HEK293T (cell line): ENCODE results near the gene CASR.

Experiments
- CTCF ChIA-PET: fragments of 350-600 bp; formaldehyde crosslinking; extraction: SDS; loops from one replicate; lab custom pipeline; 2021; ENCODE audit warnings: antibody characterized with exemption, inconsistent platforms; lab: Yijun Ruan, JAX
- POLR2A ChIA-PET: fragments of 350-600 bp; formaldehyde crosslinking; extraction: SDS; loops from one replicate; lab custom pipeline; 2020; ENCODE audit warnings: antibody characterized with exemption, inconsistent platforms; lab: Yijun Ruan, JAX
- DNase-seq: peaks from one replicate; pipeline ENCODE4 v3.0.0; 2012; ENCODE audit warnings: mixed read lengths; ENCODE audit errors: extremely low spot score
- ARNT ChIP-seq: fragments of 450-650 bp; IDR thresholded peaks from 2 replicates; pipeline ENCODE4 v1.6.1; 2017; ENCODE audit warnings: mild to moderate bottlenecking
- BHLHE40 ChIP-seq: fragments of 450-650 bp; IDR thresholded peaks from 2 replicates; pipeline ENCODE4 v1.6.1; 2016; ENCODE audit warnings: mild to moderate bottlenecking, moderate library complexity, borderline replicate concordance
- CTBP1 ChIP-seq: fragments of 450-650 bp; IDR thresholded peaks from 2 replicates; pipeline ENCODE4 v1.6.1; 2016; ENCODE audit warnings: borderline replicate concordance
- ELF4 ChIP-seq: fragments of 450-650 bp; IDR thresholded peaks from 2 replicates; pipeline ENCODE4 v1.6.1; 2017; ENCODE audit warnings: antibody characterized with exemption
- FOXA1 ChIP-seq: fragments of 450-650 bp; IDR thresholded peaks from 2 replicates; pipeline ENCODE4 v1.6.1; 2016; ENCODE audit warnings: mild to moderate bottlenecking
- FOXK2 ChIP-seq: fragments of 450-650 bp; IDR thresholded peaks from 2 replicates; pipeline ENCODE4 v1.6.1; 2016; ENCODE audit warnings: mild to moderate bottlenecking
- FOXM1 ChIP-seq: fragments of 450-650 bp; IDR thresholded peaks from 2 replicates; pipeline ENCODE4 v1.6.1; 2017; ENCODE audit warnings: mild to moderate bottlenecking, borderline replicate concordance
- HDGF ChIP-seq: fragments of 450-650 bp; IDR thresholded peaks from 2 replicates; pipeline ENCODE4 v1.6.1; 2017; ENCODE audit warnings: antibody characterized with exemption, borderline replicate concordance
- L3MBTL2 ChIP-seq: fragments of 450-650 bp; conservative IDR thresholded peaks from 2 replicates; pipeline ENCODE4 v1.6.1; 2016; ENCODE audit warnings: mild to moderate bottlenecking
- LEF1 ChIP-seq: fragments of 450-650 bp; IDR thresholded peaks from 2 replicates; pipeline ENCODE4 v1.6.1; 2017; ENCODE audit warnings: mild to moderate bottlenecking, borderline replicate concordance
- NFRKB ChIP-seq: fragments of 450-650 bp; IDR thresholded peaks from 2 replicates; pipeline ENCODE4 v1.6.1; 2016; ENCODE audit warnings: mild to moderate bottlenecking, moderate library complexity
- SP1 ChIP-seq: fragments of 450-650 bp; IDR thresholded peaks from 2 replicates; pipeline ENCODE4 v1.6.1; 2017
- SUZ12 ChIP-seq: fragments of 450-650 bp; IDR thresholded peaks from 2 replicates; pipeline ENCODE4 v1.6.1; 2016; ENCODE audit warnings: mild to moderate bottlenecking
- TARDBP ChIP-seq: fragments of 450-650 bp; IDR thresholded peaks from 2 replicates; pipeline ENCODE4 v1.6.1; 2016
- ZNF384 ChIP-seq: fragments of 450-650 bp; IDR thresholded peaks from 2 replicates; pipeline ENCODE4 v1.6.1; 2016
- TF ChIP-seq, protein P1 (sequence below): fragments of 450-650 bp; IDR thresholded peaks from 2 replicates; pipeline ENCODE4 v1.6.1; 2016

CASR gene

DNA sequence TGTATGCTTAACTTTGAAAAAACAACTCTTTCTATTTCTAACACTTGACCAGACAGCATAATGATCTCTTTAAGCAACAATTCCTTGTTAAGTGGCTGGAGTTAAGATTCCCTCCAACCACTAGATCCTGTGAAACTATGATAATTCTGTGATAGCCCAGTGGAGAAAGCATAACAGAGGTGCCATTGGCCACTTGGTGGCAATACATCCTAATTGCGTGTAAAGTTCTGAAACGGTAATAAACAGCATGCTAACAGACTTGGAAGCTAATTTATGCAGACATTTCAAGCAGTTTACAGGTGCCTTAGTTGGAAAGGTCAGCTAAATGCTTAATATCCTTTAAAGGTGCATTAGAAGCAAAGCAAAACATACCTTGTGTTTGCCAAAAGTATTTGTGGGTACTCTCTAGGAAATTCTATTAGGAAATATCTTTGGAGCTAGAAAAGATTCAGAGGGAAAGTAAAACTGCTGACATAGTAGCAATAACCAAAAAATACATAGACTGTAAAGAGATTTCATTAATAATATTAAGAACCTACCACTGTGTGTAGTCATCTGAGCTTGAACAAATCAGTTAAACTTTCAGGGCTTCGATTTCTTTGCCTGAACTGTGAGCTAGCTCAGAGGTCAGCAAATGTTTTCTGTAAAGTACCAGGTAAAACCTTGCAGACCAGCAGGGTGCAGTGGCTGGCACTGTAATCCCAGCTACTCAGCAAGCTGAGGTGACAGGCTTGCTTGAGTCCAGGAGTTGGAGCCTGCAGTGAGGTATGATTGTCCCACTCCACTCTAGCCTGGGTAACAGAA is 122.6 kb downstream of the CASR start:
- TF ChIP-seq ARNT, result no peak
- no peak for TF ChIP-seq BHLHE40
- no peak for TF ChIP-seq L3MBTL2
- no peak for TF ChIP-seq FOXK2
- TF ChIP-seq NFRKB, result no peak
- TF ChIP-seq ELF4, result no peak
- no peak for TF ChIP-seq TARDBP
- TF ChIP-seq, protein P1, sequence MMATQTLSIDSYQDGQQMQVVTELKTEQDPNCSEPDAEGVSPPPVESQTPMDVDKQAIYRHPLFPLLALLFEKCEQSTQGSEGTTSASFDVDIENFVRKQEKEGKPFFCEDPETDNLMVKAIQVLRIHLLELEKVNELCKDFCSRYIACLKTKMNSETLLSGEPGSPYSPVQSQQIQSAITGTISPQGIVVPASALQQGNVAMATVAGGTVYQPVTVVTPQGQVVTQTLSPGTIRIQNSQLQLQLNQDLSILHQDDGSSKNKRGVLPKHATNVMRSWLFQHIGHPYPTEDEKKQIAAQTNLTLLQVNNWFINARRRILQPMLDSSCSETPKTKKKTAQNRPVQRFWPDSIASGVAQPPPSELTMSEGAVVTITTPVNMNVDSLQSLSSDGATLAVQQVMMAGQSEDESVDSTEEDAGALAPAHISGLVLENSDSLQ, result no peak
- TF ChIP-seq HDGF, result no peak
- TF ChIP-seq ZNF384, result no peak
- TF ChIP-seq SP1, result no peak
- no peak for TF ChIP-seq LEF1
- no peak for TF ChIP-seq FOXM1
- no peak for TF ChIP-seq SUZ12
- no peak for TF ChIP-seq CTBP1
- no peak for TF ChIP-seq FOXA1
- no peak for DNase-seq
- POLR2A ChIA-PET, result no interaction called here
- CTCF ChIA-PET, result interaction anchor here (0.8 kb wide), 1 partner anchor 10 kb away, joined by 4 read pairs; no protein-coding TSS in a partner anchor

DNA sequence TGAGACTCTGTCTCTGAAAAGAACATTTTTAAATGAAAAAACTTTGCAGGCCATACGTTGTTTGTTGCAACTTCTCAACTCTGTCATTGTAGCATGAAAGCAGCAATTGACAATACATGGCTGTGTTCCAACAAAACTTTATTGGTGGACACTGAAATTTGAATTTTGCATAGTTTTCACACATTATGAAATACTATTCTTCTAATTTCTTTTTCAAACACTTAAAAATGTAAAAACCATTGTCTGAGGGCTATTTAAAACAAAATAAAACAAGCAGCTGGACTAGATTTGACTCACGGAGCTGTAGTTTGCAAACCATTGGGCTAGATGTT is 123.1 kb downstream of the CASR start:
- ChIA-PET CTCF (interaction anchor here (0.8 kb wide), 1 partner anchor 9 kb away, joined by 4 read pairs; no protein-coding TSS in a partner anchor), POLR2A (no interaction called here)
- TF ChIP-seq TARDBP (no peak), NFRKB (no peak), ARNT (no peak), L3MBTL2 (no peak), FOXM1 (no peak), ELF4 (no peak), ZNF384 (no peak), BHLHE40 (no peak), FOXK2 (no peak), CTBP1 (no peak), SP1 (no peak)
- TF ChIP-seq, protein P1, result no peak
- DNase-seq, result no peak

DNA sequence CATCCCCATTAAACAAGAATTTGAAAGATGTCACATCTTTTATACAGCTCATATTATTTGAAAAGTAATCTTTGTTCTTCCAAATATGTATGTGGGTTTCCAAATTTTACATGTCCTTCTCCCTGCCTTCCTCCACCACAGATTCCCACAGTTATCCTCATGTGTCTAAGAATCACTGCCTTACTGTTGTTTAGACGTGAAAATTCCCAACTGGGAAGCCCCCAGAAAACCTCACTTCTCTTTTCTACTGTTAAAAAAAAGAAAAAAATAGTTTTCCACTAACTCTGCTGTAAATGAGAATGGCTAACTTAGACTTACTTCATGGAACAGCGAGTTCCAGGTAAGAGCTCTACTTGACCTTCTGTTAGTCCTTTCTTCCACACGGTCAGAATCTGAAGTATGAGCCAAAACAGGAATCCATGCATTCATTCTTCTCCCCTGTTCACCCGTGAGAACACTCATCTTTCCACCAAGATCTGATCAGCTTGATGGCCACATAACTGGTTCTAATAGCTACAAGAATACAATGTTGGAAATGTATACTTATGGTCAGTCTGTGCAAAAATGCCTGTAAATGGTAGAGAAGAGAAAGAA is 123.7 kb downstream of the CASR start:
- ChIA-PET POLR2A (no interaction called here), CTCF (interaction anchor here (0.7 kb wide), 2 partner anchors 8 to 761 kb away, joined by 3 to 4 read pairs; no protein-coding TSS in a partner anchor)
- no peak for TF ChIP-seq FOXA1
- TF ChIP-seq SUZ12, result no peak
- no peak for TF ChIP-seq HDGF
- no peak for TF ChIP-seq LEF1
- TF ChIP-seq SP1, result no peak
- TF ChIP-seq FOXM1, result no peak
- no peak for TF ChIP-seq BHLHE40
- no peak for TF ChIP-seq ZNF384
- TF ChIP-seq CTBP1, result no peak
- TF ChIP-seq ELF4, result no peak
- no peak for TF ChIP-seq ARNT
- TF ChIP-seq, protein P1, result no peak
- no peak for TF ChIP-seq FOXK2
- TF ChIP-seq TARDBP, result no peak
- no peak for DNase-seq

DNA sequence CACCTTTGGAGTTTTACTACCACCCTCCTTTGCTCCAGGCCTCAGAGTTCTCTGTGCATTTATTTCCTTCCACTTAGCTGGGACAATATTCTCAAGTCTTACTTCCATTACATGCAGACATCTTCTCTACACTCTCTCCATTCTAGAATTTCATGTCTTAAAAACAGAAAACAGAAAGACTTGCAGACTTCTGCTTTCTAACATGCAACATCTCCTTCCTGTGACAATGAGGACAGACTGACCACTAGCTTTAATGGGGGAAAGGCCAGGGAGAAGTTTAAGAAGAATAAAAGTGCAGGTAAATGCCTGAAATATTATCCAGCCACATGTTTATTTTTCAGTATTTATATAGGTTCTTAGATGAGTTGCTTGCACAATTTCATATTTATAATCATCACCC is 124.5 kb downstream of the CASR start:
- no peak for DNase-seq
- ChIA-PET CTCF (interaction anchor here (0.7 kb wide), 1 partner anchor 761 kb away, joined by 4 read pairs; no protein-coding TSS in a partner anchor), POLR2A (no interaction called here)
- TF ChIP-seq ARNT (no peak), CTBP1 (no peak), BHLHE40 (no peak), TARDBP (no peak), FOXK2 (no peak), SUZ12 (no peak), ZNF384 (no peak), HDGF (no peak), LEF1 (no peak), FOXM1 (no peak), FOXA1 (no peak), SP1 (no peak), NFRKB (no peak)
- TF ChIP-seq, protein P1, result no peak

DNA sequence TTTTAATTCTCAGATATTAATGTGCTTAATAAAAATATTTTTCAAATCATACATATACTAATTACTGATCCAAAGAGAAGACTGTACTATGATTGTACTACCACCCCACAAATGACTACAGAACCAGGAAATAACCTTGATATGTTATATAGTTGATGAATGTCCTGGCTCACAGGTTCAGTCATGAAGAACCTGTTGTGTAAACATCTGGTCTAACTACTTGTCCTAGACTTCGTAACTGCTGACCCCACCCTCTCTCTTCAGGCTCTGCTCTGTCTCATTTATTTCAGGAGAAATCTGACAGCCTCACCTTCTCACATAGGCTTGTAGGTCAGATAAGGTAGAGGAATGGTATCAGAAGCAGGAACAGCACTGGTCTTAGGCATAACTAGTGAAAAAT is 126.9 kb downstream of the CASR start:
- DNase-seq, result no peak
- ChIA-PET CTCF (interaction anchor here (0.7 kb wide), 1 partner anchor 1063 kb away, joined by 3 read pairs; no protein-coding TSS in a partner anchor), POLR2A (no interaction called here)
- TF ChIP-seq LEF1 (no peak), FOXK2 (no peak), SUZ12 (no peak), NFRKB (no peak), SP1 (no peak), FOXA1 (no peak), BHLHE40 (no peak), HDGF (no peak), FOXM1 (no peak), CTBP1 (no peak), ZNF384 (no peak), ELF4 (no peak), TARDBP (no peak), ARNT (no peak), L3MBTL2 (no peak)
- TF ChIP-seq, protein P1, result no peak
